Breast epithelium (tissue), 4 donors: ENCODE measurements around the gene ARFGEF2. TPM values are rescaled to one million over a fixed set of nuclear protein-coding genes. Genes with fewer than 3 reads are reported as not detected.
A peak's percentile ranks its signal among the peaks of the same experiment; 100 is the strongest.

ENCODE experiments used
- DNase-seq, 2 donors: peaks; one replicate each; pipeline ENCODE4 v3.0.0-alpha.2; 2019; ENCODE audit warnings: low spot score in 2 of 2
- H3K27ac ChIP-seq, 2 donors: fragments of 200-600 bp; sonication (generic) in 1 of 2; one replicate each; pipeline ENCODE4 v1.5.1; 2016 to 2019; ENCODE audit warnings: mild to moderate bottlenecking in 1 of 2
- H3K27me3 ChIP-seq, 2 donors: fragments of 200-600 bp; sonication (generic) in 1 of 2; one replicate each; pipeline versions ENCODE4 v1.5.1 to v1.6.0; 2017 to 2019; ENCODE audit warnings: control low read depth in 1 of 2, mild to moderate bottlenecking in 1 of 2
- H3K36me3 ChIP-seq: fragments of 200-600 bp; one replicate; pipeline ENCODE4 v1.5.1; 2019
- H3K4me1 ChIP-seq, 2 donors: fragments of 200-600 bp; sonication (generic); one replicate each; pipeline ENCODE4 v1.5.1; 2016 to 2019; ENCODE audit warnings: control low read depth in 1 of 2
- H3K4me3 ChIP-seq, 3 donors: fragments of 200-600 bp; sonication (generic); 1 replicate in 2 of 3; 2 replicates in 1 of 3; pipeline ENCODE4 v1.5.1; 2016 to 2019; ENCODE audit warnings: mild to moderate bottlenecking in 3 of 3, moderate library complexity in 2 of 3
- H3K9me3 ChIP-seq, 2 donors: fragments of 200-600 bp; sonication (generic) in 1 of 2; one replicate each; pipeline ENCODE4 v1.5.1; 2016 to 2019; ENCODE audit warnings: control low read depth in 1 of 2
- POLR2A ChIP-seq: fragments of 450-650 bp; IDR thresholded peaks from one replicate; pipeline ENCODE4 v1.6.1; 2016; ENCODE audit warnings: antibody characterized with exemption, mild to moderate bottlenecking, moderate library complexity
- POLR2AphosphoS5 ChIP-seq, 3 donors: sonication (generic); formaldehyde crosslinking; IDR thresholded peaks; one replicate each; pipeline ENCODE4 v1.6.1; 2017; ENCODE audit warnings: antibody characterized with exemption in 3 of 3
- intact Hi-C: fragments of 100-400 bp; cut with DNase I; formaldehyde crosslinking; loops from one replicate; pipeline ENCODE4 v1.15.1; 2023; ENCODE audit warnings: low total_unique reads
- total RNA-seq, 3 donors: library from RNA; depleted of rRNA; stranded (reverse); fragments of >200 nt; gene quantifications; one replicate each; pipeline ENCODE4 v1.1.0, GENCODE V29; 2016
- TF ChIP-seq, protein P1 (sequence below), 3 donors: fragments of 450-650 bp; IDR thresholded peaks; one replicate each; pipeline ENCODE4 v1.5.1; 2016 to 2017; ENCODE audit warnings: antibody characterized with exemption in 3 of 3, mild to moderate bottlenecking in 3 of 3, moderate library complexity in 3 of 3

Gene ARFGEF2
- total RNA-seq, 3 donors from 2014 or later = 37.1 to 61.6 (median 42.3) TPM

DNA sequence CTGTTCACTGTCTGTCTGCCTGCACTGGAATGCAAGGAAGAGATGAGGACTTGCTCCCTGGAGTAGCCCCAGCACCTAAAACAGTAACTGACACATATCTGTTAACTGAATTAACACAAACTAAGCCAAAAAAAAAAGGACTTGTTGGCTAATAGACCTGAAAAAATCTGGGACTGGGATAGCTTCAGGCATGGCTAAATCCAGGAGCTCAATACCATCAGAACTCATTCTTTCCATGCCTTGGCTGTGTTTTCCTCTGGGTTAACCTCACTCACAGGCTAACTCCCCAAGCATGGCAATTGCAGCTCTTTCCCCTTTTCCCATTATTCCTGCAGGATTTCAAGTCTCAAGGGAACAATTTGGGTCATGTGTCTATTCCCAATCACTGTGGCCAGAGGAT, 21.6 kb upstream of the ARFGEF2 start:
- TF ChIP-seq, protein P1, sequence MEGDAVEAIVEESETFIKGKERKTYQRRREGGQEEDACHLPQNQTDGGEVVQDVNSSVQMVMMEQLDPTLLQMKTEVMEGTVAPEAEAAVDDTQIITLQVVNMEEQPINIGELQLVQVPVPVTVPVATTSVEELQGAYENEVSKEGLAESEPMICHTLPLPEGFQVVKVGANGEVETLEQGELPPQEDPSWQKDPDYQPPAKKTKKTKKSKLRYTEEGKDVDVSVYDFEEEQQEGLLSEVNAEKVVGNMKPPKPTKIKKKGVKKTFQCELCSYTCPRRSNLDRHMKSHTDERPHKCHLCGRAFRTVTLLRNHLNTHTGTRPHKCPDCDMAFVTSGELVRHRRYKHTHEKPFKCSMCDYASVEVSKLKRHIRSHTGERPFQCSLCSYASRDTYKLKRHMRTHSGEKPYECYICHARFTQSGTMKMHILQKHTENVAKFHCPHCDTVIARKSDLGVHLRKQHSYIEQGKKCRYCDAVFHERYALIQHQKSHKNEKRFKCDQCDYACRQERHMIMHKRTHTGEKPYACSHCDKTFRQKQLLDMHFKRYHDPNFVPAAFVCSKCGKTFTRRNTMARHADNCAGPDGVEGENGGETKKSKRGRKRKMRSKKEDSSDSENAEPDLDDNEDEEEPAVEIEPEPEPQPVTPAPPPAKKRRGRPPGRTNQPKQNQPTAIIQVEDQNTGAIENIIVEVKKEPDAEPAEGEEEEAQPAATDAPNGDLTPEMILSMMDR (IDR thresholded peaks at IDR 0.05) = no peak
- TF ChIP-seq POLR2A (no peak), POLR2AphosphoS5 (IDR thresholded peaks at IDR 0.05) (no peak)
- Histone ChIP-seq H3K27ac (no peak overlapping the region), H3K36me3 (no peaks in the 10 kb centered on the region), H3K4me3 (no peak overlapping the region), H3K9me3 (no peaks in the 10 kb centered on the region), H3K4me1 (no peaks in the 10 kb centered on the region), H3K27me3 (no peaks in the 10 kb centered on the region)
- intact Hi-C loops = no loop called here
- no peak for DNase-seq

DNA sequence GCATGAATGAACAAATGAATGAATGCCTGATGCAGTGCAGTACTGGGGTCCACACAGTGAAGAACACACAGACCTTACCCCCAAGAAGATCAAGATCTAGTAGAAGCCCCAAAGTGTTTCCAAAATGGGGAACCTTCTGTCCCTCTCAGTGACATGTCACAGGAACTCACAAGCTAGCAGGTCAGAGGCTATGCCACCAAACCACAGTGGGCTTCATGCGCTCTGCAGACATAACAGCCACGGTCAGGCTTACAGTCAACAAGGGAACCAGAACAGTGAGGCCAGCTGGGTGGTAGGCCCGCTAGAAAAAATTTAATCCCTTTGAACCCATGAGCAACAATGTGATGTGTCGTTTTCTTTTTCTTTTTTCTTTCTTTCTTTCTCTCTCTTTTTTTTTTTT, 20.2 kb upstream of the ARFGEF2 start:
- H3K4me1 ChIP-seq = no peaks in the 10 kb centered on the region
- no peak for DNase-seq
- H3K4me3 ChIP-seq = no peak overlapping the region
- TF ChIP-seq, protein P1 (IDR thresholded peaks at IDR 0.05) = no peak
- TF ChIP-seq POLR2A (no peak), POLR2AphosphoS5 (IDR thresholded peaks at IDR 0.05) (no peak)
- H3K36me3 ChIP-seq = no peaks in the 10 kb centered on the region
- H3K27ac ChIP-seq = no peak overlapping the region
- H3K9me3 ChIP-seq = no peaks in the 10 kb centered on the region
- intact Hi-C loops = no loop called here
- H3K27me3 ChIP-seq = no peaks in the 10 kb centered on the region

- Histone ChIP-seq H3K27ac (no peak overlapping the region), H3K36me3 (no peaks in the 10 kb centered on the region), H3K27me3 (no peaks in the 10 kb centered on the region), H3K4me1 (no peaks in the 10 kb centered on the region), H3K4me3 (no peak overlapping the region), H3K9me3 (no peaks in the 10 kb centered on the region)
- DNase-seq = no peak
- intact Hi-C loops = no loop called here
- no peak for TF ChIP-seq POLR2A
- TF ChIP-seq POLR2AphosphoS5 (IDR thresholded peaks at IDR 0.05) = no peak
- TF ChIP-seq, protein P1 (IDR thresholded peaks at IDR 0.05) = no peak
Observed at GRCh38 chr20:48903705-48904104, 17.8 kb upstream of the ARFGEF2 start.

DNA sequence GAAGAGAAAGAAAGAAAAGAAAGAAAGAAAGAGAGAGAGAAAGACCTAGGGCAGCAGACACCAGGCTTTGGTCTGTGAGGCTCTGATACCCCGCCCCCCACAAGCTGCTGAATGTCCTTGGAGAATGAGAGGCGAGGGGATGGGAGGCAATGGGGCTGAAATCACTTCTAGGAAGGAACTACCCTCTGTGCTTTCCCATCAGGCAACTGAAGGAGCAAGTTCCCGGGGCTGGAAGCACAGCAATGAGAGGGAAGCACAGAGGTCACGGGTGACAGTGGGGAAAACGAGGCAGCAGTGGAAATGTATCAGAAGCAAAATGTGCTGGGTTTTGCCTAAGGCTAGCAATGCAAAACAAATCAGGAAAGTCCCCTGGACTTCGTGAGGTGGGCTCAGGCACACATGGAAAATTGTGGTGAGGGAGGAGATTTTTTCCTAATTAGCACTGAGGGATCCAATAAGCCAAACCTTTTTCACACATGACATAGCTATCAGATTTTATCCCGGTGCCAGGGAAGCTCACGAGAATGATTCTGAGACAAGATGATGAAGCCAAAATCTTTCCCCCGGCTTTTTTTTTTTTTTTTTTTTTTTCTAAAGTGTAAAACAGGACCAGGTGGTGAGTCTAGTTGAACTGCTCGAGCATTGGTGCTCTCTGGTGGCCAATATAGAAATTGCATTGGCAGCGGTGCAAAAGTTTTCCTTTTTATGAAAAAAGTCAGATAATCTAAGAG, 16.8 kb upstream of the ARFGEF2 start:
- TF ChIP-seq POLR2AphosphoS5 (IDR thresholded peaks at IDR 0.05) = no peak
- TF ChIP-seq POLR2A = no peak
- TF ChIP-seq, protein P1 (IDR thresholded peaks at IDR 0.05) = peak; percentile 87 to 94 (median 94)
- Histone ChIP-seq H3K27ac (no peak overlapping the region), H3K27me3 (no peaks in the 10 kb centered on the region), H3K4me3 (peak overlapping the region in 1 of 3 donors; percentile 16), H3K9me3 (peaks cover 0 to 3% of the 10 kb centered on the region in 2 donors), H3K4me1 (no peaks in the 10 kb centered on the region), H3K36me3 (no peaks in the 10 kb centered on the region)
- DNase-seq = no peak
- intact Hi-C loops = loop anchor here (5.0 kb wide), 1 partner anchor 247 kb away; no protein-coding TSS in a partner anchor

GRCh38 chr20:48905297-48905647, 16.2 kb upstream of the ARFGEF2 start:
- intact Hi-C loops = loop anchor here (5.0 kb wide), 1 partner anchor 248 kb away; no protein-coding TSS in a partner anchor
- Histone ChIP-seq H3K4me3 (no peak overlapping the region), H3K27me3 (no peaks in the 10 kb centered on the region), H3K36me3 (no peaks in the 10 kb centered on the region), H3K4me1 (no peaks in the 10 kb centered on the region), H3K9me3 (peaks cover 0 to 3% of the 10 kb centered on the region in 2 donors), H3K27ac (no peak overlapping the region)
- no peak for DNase-seq
- TF ChIP-seq POLR2AphosphoS5 (IDR thresholded peaks at IDR 0.05) = no peak
- no peak for TF ChIP-seq POLR2A
- TF ChIP-seq, protein P1 (IDR thresholded peaks at IDR 0.05) = no peak
